Measurements from ENCODE around the gene MAML2. TPM values are rescaled to one million over a fixed set of nuclear protein-coding genes. Genes with fewer than 3 reads are reported as not detected.

The MAML2 gene
- total RNA-seq, 1 experiment from 2014 or later, result 2.7 TPM

DNA sequence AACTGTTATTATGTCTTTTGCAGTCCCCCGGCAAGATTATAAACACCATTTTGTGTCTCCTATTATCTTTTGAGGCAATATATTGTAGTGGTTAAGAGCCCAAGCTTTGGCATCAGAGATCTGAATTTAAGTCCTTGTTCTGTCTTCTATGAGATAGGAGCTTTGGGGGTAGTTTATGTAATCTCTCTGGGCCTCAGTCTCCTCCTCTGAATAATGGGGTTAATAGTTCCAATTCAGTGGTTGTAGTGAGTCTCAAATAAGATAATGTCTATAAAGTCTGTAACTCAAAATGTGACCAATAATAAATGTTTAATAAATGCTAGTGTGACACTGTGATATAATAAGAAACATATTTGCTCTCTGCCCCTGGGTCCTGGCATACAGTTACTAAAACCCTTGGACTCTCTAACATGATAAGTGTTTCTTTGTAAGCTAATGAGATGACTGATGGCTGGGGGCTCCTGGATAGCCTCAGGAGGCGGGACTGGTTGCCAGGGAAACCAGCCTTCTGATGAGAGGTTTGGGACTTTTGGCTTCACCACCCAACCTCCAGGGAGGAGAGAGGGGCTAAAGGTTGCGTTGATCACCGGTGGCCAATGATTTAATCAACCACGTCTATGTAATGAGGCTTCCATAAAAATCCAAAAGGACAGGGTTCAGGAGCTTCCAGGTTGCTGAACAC, 235.7 kb downstream of the MAML2 start:
- no peak overlapping the region for H2BK120ac ChIP-seq (ENCODE audit: low read depth, low read length, poor library complexity, severe bottlenecking)
- H3K23ac ChIP-seq (ENCODE audit: insufficient read length, low read depth, low read length), result no peak overlapping the region
- no peak overlapping the region for H3K4me2 ChIP-seq (ENCODE audit: insufficient read depth, insufficient read length, low read length)
- no peak overlapping the region for H4K8ac ChIP-seq (replicated peaks; ENCODE audit: insufficient read length, low read depth, low read length)
- H4K5ac ChIP-seq (ENCODE audit: insufficient read length, low read depth, low read length), result no peak overlapping the region
- H2BK5ac ChIP-seq (ENCODE audit: insufficient read length, low read length), result no peak overlapping the region
- H4K20me1 ChIP-seq (ENCODE audit: control insufficient read depth, insufficient read depth, insufficient read length), result no peaks in the 10 kb centered on the region
- H3K18ac ChIP-seq (ENCODE audit: insufficient read length, low read depth, low read length), result no peak overlapping the region
- Mint-ChIP-seq H3K4me3 (no peak overlapping the region), H3K27me3 (ENCODE audit: low read depth) (no peaks in the 10 kb centered on the region), H3K27ac (no peak overlapping the region), H3K36me3 (ENCODE audit: insufficient read depth in 1 of 3, low read depth in 3 of 3) (no peaks in the 10 kb centered on the region), H3K9me3 (no peaks in the 10 kb centered on the region), H3K4me1 (peaks cover 13 to 21% of the 10 kb centered on the region in 2 experiments)
- no peak overlapping the region for H4K91ac ChIP-seq (ENCODE audit: insufficient read length, low read depth, low read length)
- H3T11ph ChIP-seq (ENCODE audit: low read length), result no peak overlapping the region
- no peaks in the 10 kb centered on the region for H3K23me2 ChIP-seq (ENCODE audit: insufficient read length, low read depth, low read length, poor library complexity, severe bottlenecking)
- DNase-seq, result no peak
- no peak overlapping the region for H3K9ac ChIP-seq (ENCODE audit: extremely low read depth, insufficient read length, low read length)
- no peak overlapping the region for H2BK12ac ChIP-seq (ENCODE audit: insufficient read length, low read depth, low read length)
- H2BK20ac ChIP-seq (ENCODE audit: low read depth, low read length, poor library complexity, severe bottlenecking), result no peak overlapping the region
- H3K9me3 ChIP-seq (ENCODE audit: control insufficient read depth, low read depth, low read length), result no peaks in the 10 kb centered on the region
- H3K56ac ChIP-seq (ENCODE audit: insufficient read length, low read depth, low read length), result no peak overlapping the region
- no peak overlapping the region for H3K27ac ChIP-seq (ENCODE audit: insufficient read length, low read depth, low read length)
- H3K4ac ChIP-seq (ENCODE audit: low read depth, low read length), result no peak overlapping the region
- H3K4me1 ChIP-seq (ENCODE audit: insufficient read depth, low read length), result peaks cover 12% of the 10 kb centered on the region
- TF ChIP-seq, protein P1, sequence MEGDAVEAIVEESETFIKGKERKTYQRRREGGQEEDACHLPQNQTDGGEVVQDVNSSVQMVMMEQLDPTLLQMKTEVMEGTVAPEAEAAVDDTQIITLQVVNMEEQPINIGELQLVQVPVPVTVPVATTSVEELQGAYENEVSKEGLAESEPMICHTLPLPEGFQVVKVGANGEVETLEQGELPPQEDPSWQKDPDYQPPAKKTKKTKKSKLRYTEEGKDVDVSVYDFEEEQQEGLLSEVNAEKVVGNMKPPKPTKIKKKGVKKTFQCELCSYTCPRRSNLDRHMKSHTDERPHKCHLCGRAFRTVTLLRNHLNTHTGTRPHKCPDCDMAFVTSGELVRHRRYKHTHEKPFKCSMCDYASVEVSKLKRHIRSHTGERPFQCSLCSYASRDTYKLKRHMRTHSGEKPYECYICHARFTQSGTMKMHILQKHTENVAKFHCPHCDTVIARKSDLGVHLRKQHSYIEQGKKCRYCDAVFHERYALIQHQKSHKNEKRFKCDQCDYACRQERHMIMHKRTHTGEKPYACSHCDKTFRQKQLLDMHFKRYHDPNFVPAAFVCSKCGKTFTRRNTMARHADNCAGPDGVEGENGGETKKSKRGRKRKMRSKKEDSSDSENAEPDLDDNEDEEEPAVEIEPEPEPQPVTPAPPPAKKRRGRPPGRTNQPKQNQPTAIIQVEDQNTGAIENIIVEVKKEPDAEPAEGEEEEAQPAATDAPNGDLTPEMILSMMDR (conservative IDR thresholded peaks at IDR 0.05), result no peak
- H3K79me2 ChIP-seq (ENCODE audit: insufficient read depth, low read length), result no peaks in the 10 kb centered on the region
- no peaks in the 10 kb centered on the region for H3K27me3 ChIP-seq (ENCODE audit: insufficient read depth, low read length)
- H3K14ac ChIP-seq (ENCODE audit: insufficient read depth, low read length), result no peak overlapping the region
- H3K79me1 ChIP-seq (ENCODE audit: insufficient read depth, low read depth, low read length, poor library complexity, severe bottlenecking), result no peaks in the 10 kb centered on the region
- H2AFZ ChIP-seq (ENCODE audit: low read length), result no peak overlapping the region
- WGBS (ENCODE audit: extremely low coverage, insufficient read length, low lambda C conversion rate), result no CpG with 5 or more reads among the region's 5 CpGs
- no peak overlapping the region for H2AK5ac ChIP-seq (ENCODE audit: insufficient read length, low read length)
- no peak overlapping the region for H2BK15ac ChIP-seq (ENCODE audit: low read depth, low read length)
